Measurements from ENCODE around the gene CDK19. TPM values are rescaled to one million over a fixed set of nuclear protein-coding genes. Genes with fewer than 3 reads are reported as not detected.

CDK19 gene
- total and polyA plus RNA-seq, 9 of the 15 experiments (the other 6 are each of a cell fraction or from before 2014, with no cell fraction given) = 3.8 to 15.2 (median 7.4) TPM

DNA sequence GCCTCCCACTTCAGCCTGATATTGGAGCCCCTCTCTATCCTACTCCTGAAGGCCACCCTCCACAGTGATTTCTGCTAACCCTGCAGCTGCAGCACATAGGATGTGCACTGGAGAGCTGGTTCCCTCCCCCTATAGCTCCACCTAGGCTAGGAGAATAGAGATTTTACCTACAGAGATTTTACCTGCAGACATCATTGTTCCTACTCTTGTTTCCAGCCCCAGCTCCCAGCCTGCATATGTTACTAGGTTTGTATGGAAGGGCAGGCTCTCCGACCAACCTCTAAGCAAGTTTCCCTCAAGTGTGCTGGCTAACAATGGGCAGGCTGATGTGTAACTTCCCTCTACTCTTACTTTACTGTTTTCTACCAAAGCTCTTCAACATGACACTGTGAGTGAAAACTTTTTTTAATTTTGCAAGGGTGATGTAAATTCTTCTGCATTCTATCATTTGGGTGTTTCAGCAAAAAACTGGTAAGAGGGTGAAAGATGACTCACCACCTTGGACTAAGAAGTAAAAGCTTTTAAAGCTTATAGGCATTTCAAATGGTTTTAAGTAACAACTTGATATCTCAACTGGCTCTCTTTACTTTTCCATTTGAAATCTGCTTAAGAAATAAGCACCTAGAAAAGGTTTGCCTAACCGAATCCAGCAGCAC, 106.8 kb downstream of the CDK19 start:
- ChIA-PET CTCF (ENCODE audit: low intra/inter-chr PET ratio) (no interaction called here), POLR2A (interaction anchor here (0.7 to 1.7 kb wide), 2 partner anchors 11 kb away, joined by 3 to 4 read pairs; no protein-coding TSS in a partner anchor)
- Histone ChIP-seq H3K9me3 (replicated peaks; ENCODE audit: control insufficient read depth, insufficient read depth, low read depth, low read length) (no peaks in the 10 kb centered on the region), H3K27ac (ENCODE audit: extremely low read depth, low read depth, low read length) (no peak overlapping the region), H3K9ac (ENCODE audit: insufficient read depth in 1 of 2, low read depth in 2 of 2, low read length in 2 of 2) (no peak overlapping the region), H3K79me2 (ENCODE audit: control insufficient read depth, insufficient read depth, low read length) (no peaks in the 10 kb centered on the region), H3K4me2 (ENCODE audit: insufficient read depth, low read length) (no peak overlapping the region), H2AFZ (ENCODE audit: low read depth, low read length) (no peak overlapping the region), H3K9me1 (ENCODE audit: control insufficient read depth, insufficient read depth, low read length) (no peaks in the 10 kb centered on the region), H3K4me1 (replicated peaks in 1 of 2; ENCODE audit: control insufficient read depth in 2 of 2, insufficient read depth in 2 of 2, low read length in 2 of 2) (peaks cover 0 to 6% of the 10 kb centered on the region in 2 experiments; a peak in 2 of 5 replicates), H3K4me3 (no peak overlapping the region), H4K20me1 (replicated peaks; ENCODE audit: control insufficient read depth, insufficient read depth, low read length) (no peaks in the 10 kb centered on the region), H3K27me3 (ENCODE audit: control insufficient read depth in 2 of 2, insufficient read depth in 2 of 2, low read length in 2 of 2) (no peaks in the 10 kb centered on the region), H3K36me3 (ENCODE audit: control insufficient read depth, insufficient read depth, low read length) (no peaks in the 10 kb centered on the region)
- intact Hi-C loops (cut with micrococcal nuclease) = no loop called here
- TF ChIP-seq NCOA1 (IDR thresholded peaks at IDR 0.05; ENCODE audit: low read depth) (no peak), RBBP5 (IDR thresholded peaks at IDR 0.05; ENCODE audit: borderline replicate concordance, insufficient read depth, low read length, poor library complexity, severe bottlenecking) (no peak), NR4A1 (CRISPR knock-in tag; IDR thresholded peaks at IDR 0.05) (no peak), NR4A1 (tag; IDR thresholded peaks at IDR 0.05) (no peak), PHF21A (IDR thresholded peaks at IDR 0.05; ENCODE audit: borderline replicate concordance, low read depth) (no peak), EP300 (IDR thresholded peaks at IDR 0.05; ENCODE audit: low read length) (no peak), BCOR (IDR thresholded peaks at IDR 0.05) (no peak), FOXK2 (conservative IDR thresholded peaks at IDR 0.05 in 1 of 2, IDR thresholded peaks at IDR 0.05 in 1 of 2; ENCODE audit: low read depth in 2 of 2) (no peak), TCFL5 (CRISPR knock-in tag; conservative IDR thresholded peaks at IDR 0.05) (no peak), MTA3 (IDR thresholded peaks at IDR 0.05; ENCODE audit: borderline replicate concordance) (no peak), TCF7 (IDR thresholded peaks at IDR 0.05; ENCODE audit: borderline replicate concordance) (no peak), SP2 (IDR thresholded peaks at IDR 0.05; ENCODE audit: extremely low read depth, low read depth, low read length, poor library complexity, severe bottlenecking) (no peak), RBM39 (optimal IDR thresholded peaks at IDR 0.05; ENCODE audit: low read depth, low read length) (no peak), ZNF133 (CRISPR knock-in tag; IDR thresholded peaks at IDR 0.05) (no peak)
- TF ChIP-seq, protein P1, sequence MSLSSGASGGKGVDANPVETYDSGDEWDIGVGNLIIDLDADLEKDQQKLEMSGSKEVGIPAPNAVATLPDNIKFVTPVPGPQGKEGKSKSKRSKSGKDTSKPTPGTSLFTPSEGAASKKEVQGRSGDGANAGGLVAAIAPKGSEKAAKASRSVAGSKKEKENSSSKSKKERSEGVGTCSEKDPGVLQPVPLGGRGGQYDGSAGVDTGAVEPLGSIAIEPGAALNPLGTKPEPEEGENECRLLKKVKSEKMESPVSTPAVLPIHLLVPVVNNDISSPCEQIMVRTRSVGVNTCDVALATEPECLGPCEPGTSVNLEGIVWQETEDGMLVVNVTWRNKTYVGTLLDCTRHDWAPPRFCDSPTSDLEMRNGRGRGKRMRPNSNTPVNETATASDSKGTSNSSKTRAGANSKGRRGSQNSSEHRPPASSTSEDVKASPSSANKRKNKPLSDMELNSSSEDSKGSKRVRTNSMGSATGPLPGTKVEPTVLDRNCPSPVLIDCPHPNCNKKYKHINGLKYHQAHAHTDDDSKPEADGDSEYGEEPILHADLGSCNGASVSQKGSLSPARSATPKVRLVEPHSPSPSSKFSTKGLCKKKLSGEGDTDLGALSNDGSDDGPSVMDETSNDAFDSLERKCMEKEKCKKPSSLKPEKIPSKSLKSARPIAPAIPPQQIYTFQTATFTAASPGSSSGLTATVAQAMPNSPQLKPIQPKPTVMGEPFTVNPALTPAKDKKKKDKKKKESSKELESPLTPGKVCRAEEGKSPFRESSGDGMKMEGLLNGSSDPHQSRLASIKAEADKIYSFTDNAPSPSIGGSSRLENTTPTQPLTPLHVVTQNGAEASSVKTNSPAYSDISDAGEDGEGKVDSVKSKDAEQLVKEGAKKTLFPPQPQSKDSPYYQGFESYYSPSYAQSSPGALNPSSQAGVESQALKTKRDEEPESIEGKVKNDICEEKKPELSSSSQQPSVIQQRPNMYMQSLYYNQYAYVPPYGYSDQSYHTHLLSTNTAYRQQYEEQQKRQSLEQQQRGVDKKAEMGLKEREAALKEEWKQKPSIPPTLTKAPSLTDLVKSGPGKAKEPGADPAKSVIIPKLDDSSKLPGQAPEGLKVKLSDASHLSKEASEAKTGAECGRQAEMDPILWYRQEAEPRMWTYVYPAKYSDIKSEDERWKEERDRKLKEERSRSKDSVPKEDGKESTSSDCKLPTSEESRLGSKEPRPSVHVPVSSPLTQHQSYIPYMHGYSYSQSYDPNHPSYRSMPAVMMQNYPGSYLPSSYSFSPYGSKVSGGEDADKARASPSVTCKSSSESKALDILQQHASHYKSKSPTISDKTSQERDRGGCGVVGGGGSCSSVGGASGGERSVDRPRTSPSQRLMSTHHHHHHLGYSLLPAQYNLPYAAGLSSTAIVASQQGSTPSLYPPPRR (CRISPR knock-in tag; IDR thresholded peaks at IDR 0.05; ENCODE audit: borderline replicate concordance) = no peak
- TF ChIP-seq, protein P2, sequence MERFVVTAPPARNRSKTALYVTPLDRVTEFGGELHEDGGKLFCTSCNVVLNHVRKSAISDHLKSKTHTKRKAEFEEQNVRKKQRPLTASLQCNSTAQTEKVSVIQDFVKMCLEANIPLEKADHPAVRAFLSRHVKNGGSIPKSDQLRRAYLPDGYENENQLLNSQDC (CRISPR knock-in tag; IDR thresholded peaks at IDR 0.05) = no peak
- ATAC-seq = no peak
- in situ Hi-C loops (cut with MboI) = no loop called here
- FAIRE-seq = no peak
- BruUV-seq (replicated peaks) = no TSS peak
- no peak for DNase-seq (ENCODE audit: extremely low read depth in 1 of 4, low spot score in 3 of 4)
- 13% methylated on average over 2 of the region's 2 CpGs for WGBS (ENCODE audit: insufficient coverage, low coverage, missing lambda C conversion rate)

All from K562 (cell line).